CD1c-positive myeloid dendritic cell (primary cell): ENCODE results near the gene MLEC.
A peak's percentile ranks its signal among the peaks of the same experiment; 100 is the strongest.

ENCODE experiments used
- DNase-seq: peaks from one replicate; pipeline ENCODE4 v3.0.0-alpha.2; 2016; ENCODE audit errors: extremely low spot score

Gene MLEC

DNA sequence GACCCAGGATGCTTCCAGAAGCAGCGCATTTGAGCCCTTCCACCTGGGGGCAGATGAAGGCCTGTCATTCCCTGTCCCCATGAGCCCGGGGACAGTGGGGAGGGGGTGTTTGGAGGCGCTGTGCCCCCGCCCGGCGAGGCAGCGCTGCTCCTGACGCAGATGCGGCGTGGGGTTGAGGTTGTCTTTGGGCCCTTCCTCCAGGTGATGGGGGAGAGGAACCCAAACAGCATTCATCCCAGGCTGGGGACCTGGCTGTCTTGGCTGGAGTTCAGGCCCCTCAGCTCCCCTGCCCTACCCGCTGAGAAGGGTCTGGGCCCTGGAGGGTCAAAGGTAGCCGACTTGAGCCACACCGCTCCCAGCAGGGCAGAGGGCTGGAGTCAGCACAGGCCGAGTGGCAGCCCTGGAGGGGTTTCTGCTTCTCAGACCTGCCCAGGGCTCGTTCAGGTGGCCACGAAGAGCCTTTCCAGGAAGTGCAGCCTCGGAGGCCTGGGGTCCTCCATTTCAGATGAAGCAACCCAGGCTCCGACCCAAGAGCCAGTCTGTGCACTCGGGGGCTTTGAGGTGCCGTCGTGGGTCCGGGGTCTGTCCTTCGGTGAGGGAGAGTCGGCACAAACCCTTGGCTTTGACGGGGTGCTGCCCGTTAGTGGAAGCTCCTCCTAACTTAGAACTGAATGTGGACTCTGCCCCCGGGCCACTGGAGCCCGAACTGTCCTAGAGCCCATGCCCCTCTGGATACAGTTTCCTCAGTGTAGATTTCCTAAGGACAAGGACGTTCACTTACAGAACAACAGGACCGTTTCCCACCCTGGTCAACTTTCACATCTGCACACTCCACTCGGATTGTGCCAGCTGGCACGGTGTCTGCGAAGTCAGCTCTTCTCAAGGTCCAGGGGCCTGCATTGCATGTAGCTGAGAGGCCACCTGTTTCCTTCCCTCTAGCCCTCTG is 54.8 kb downstream of the MLEC start:
- no peak for DNase-seq

DNA sequence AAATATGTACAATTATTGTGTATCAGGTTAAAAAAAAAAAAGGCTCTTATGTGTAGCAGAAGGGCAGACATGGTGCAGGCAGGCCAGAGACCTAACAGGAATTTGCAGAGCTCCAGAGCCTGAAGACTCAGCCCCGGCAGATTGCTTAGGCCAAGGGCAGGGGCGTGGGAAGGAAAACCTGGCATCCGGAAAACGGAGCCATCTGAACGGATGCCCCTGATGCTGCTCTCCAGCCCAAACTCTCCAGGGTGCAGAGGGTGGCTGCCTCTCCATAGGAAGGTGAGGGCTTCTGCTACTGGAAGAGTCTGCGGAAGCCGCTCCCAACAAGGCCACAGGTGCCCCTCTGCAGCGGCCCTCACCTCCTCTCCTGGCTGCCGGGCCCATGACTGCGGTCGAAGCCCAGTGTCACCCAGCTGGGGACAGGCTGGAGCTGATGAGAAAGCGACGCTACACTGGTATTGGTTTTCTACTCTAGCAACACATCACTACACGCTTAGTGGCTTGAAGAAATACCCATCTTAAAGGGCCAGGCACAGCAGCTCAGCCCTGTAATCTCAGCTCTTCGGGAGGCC is 58.1 kb downstream of the MLEC start:
- no peak for DNase-seq

GRCh38 chr12:120748242-120748641 is 61.3 kb downstream of the MLEC start:
- DNase-seq = no peak

DNA sequence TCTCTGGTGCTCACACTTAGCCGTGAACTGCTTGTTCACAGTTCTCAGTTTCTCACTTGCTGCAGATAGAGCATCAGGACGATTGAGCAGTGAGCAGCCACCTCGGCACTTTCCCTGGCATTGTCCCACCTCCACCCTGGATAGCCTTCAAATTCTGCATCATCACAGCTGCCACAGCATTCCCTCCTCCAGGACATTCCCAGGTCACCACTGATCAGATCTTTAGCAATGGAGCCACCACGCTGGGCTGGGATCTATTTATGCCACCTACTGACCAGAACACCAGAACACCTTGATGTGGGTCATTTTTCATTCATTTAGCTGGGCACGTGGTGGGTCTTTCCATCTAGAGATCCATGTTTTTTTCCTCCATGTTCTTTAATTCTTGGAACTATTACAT is 62.3 kb downstream of the MLEC start:
- DNase-seq = no peak

- DNase-seq = no peak
Observed at GRCh38 chr12:120750806-120751205, 63.9 kb downstream of the MLEC start.

DNA sequence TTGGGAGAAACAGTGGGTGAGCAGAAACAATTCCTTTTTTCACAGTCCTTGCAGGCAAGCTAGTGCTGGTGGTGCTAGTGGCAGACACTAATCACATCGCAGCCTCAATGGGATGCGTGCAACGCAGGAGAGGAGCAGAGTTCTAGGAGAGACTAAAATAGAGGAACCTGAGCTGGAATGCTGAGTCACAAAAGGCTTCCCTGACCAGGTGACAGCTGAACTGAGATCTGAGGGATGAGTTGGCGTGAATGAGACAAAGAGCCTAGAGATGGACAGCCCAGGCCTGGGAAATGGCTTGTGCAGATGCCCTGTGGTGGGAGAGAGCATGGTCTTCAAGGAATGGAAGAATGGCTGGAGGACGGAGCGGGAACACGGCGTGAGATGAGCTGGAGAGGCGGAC is 64.4 kb downstream of the MLEC start:
- DNase-seq = peak; percentile 4
